ENCODE data around the gene TCEA2.

Gene TCEA2

DNA sequence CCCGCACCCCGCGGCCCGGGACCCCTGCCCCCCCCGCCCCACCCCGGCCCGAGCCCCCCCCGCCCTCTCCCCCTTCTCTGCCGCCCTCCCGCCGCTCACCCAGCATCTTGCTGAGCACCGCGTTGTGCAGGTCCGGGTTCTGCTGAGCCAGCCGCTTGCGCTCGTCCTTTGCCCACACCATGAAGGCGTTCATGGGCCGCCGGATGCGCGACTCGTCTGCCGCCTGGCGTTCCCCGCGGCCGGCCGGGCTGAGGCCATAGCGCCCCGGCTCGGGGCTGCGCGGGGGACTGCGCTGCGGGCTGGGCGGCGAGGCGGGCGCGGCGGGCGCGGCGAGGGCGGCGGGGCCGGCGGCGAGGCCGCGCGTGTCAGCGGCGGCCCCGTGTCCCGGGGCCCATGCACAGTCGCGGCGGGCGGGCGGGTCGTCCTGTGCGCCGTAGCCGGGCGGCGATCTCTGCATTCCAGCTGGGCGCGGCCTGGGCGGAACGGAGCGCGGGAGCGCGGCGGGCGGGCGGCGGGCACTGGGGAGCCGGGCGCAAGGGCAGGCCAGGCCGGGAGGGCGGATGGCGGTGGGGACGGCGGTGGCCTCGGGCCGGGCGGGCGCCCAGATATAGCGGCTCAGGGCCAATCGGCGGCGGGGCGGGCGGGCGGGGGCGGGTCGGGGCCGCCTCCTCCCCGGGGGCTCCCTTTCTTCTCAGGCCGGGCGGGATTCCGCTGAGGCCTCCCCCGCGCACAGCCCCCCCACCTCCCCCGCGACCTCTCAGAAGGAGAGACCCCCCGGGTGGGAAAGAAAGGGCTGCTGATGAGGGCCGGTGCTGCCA lies 13.7 kb upstream of the TCEA2 start, which contains the start of gene SOX18:
Gene SOX18, minus strand, starts transcription at position 580 of the 818 bp plus-strand sequence. Its CDS starts 123 bp downstream, at position 457.
- no peak for DNase-seq (ENCODE audit: low read depth)

DNA sequence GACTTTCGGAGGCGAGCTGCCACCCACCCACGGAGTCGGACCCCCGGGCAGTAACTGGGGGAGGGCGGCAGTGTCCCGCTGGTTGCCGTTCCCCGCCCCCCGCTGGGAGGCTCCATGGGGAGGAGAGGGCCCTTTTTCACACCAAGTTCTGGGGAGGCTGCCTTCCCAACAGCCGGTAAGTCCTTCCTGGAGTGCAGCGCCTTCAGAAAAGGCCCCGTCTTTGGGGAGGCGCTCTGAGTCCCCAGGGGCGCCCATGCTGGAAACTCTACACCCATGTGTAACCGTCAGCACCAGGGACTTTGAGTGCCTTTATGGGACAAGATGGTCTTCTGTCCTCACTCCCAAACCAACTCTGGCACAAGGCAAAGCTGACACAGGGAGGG lies 13.1 kb upstream of the TCEA2 start:
- DNase-seq (ENCODE audit: low read depth), result no peak

DNA sequence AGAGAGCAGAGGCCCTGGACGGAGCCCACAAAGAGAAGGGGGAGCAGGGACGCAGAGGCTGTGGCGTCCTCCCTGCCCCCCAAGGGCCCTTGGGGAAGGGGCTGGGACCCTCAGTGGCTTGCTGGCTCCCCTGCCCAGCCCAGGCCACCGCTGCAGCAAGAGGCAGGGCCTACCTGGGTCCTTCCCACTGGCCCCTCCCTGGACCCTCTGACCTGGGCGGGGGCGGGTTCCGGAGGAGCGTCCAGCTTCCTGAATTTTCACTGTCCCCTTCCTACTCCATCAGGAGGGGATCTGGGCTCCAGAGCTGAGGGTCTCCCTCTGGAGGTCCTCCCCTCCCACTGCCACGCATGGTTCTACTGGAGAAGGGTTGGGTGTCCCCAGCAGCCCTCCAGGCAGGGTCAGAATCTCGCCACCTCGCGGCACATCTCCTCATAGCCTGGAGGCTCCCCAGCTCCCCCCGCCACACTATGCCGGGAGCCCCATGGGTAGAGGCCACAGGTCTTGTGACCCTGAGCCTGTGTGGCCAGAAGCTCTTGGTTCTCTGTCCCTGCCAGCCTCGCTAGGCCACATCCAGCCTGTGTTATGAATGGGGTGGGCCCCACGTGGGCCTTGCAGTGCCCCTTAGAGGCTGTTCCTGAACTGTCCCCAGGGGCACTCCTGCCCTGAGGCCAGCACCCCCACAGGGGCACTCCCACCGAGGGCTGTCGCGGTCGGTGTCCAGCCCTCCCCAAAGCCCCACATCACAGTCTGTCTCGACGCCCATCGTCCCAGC lies 12.6 kb upstream of the TCEA2 start:
- DNase-seq (ENCODE audit: low read depth), result no peak

DNA sequence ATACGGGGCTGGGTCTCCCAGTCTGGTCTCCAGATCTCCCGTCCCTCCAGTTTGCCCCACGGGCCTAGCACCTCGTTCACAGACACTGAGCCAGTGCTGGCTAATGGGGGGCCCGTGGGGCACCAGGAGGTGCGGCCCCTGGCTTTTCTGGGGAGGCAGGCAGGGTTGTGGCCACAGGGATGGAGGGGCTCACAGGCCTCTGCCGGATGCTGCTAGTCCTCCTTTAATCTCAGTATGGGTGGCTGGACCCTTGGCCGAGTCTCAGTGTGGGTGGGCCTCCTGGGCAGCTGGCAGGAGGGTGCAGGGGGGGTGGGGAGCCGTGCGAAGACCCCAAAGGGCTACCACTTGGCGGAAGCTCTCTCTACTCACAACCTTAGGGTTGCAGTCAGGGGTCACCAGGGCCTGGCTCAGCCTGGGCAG lies 12.0 kb upstream of the TCEA2 start:
- DNase-seq (ENCODE audit: low read depth), result no peak

DNA sequence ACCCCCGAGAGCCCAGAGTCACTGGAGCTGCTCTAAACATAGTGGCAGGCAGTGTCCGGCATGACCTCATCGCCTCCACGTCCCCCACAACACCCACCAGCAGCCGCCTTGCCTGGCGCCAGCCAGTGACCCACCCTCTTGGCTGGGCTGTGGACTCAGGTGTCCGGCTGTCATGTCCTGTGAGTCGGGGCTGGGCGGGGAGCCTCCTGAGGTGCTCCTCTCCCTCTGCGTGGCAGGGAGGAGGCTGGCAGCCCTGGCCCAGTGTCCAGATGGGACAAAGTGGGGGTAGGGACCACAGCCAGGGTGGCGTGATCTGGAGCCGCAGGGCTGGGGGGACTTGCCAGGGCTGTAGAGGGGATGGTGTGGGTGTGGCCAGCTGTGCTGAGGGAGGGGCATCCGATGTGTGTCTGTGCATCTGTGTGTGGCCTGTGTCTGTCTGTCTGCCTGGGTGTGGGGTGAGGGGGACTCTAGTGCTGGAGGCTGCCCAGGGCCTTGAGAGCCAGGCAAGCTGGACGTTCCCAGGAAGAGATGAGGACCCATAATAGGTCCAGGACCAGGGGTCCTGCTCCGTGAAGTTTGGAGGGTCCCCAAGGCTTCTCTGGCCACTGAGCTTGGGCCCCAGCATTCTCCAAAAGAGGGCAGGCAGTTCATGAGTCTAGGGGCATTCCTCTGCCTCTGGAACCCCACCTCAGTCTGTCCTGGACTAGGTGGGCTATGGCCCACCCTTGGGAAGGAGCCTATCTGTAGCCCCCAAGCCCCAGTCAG lies 11.3 kb upstream of the TCEA2 start:
- DNase-seq (ENCODE audit: low read depth), result no peak

DNA sequence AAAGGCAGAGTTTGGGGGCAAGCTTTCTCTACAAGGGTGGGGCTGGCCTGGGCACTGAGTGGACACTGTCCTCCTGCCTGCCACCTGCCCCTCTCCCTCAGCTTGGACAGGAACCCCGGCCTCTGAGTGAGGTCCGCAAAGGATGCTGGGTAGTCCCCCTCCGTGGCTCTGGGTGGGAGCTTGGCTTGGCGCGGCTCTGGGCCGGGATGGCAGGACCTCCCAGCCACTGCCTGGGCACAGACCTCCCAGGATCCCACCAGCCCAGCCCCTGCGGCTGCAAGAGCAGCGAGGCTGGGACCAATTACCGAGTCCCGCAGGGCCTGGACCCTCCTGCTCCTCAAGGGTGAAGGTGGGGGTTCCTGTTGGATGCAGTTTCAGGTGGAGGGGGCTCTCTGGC lies 10.7 kb upstream of the TCEA2 start:
- no peak for DNase-seq (ENCODE audit: low read depth)

DNA sequence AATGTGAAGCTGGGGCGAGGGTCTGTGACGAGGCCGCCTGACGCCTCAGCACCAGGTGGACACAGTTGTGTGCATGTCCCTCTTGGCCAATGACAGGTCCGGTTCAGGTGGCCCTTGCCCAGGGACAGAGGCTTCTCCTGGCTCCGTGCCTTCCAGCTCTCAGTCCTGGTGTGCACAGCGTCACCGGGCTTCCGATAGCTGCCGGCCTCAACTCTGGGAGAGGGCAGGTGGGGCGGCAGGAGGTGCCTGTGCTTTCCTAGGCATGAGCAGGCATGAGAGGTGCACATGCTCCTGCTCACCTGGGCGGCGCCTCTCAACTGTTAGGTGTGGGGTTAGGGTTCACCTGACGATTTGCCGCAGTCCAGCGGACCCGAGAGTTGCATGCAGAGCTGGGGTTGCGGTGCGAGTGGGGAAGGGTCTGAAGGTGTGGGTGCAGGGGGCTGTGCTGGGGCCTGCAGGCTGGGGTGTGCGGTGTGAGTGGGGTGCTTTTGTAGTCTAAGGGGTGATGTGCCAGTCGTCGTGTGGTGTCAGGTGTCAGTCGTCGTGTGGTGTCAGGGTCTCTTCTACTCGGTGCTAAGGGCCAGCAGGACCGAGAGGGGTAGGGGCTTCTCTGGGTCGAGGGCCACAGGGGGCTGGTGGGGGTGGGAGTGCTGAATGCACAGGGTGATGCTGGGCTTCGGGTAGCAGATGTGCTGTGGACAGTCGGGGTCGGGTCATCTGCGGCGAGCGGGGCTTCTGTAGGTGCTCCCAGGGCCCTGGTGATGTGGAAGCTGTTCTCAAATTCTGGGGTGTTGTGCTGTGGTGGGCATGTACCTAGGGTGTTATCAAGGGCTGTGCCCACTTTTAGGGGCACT lies 9.8 kb upstream of the TCEA2 start:
- no peak for DNase-seq (ENCODE audit: low read depth)

DNA sequence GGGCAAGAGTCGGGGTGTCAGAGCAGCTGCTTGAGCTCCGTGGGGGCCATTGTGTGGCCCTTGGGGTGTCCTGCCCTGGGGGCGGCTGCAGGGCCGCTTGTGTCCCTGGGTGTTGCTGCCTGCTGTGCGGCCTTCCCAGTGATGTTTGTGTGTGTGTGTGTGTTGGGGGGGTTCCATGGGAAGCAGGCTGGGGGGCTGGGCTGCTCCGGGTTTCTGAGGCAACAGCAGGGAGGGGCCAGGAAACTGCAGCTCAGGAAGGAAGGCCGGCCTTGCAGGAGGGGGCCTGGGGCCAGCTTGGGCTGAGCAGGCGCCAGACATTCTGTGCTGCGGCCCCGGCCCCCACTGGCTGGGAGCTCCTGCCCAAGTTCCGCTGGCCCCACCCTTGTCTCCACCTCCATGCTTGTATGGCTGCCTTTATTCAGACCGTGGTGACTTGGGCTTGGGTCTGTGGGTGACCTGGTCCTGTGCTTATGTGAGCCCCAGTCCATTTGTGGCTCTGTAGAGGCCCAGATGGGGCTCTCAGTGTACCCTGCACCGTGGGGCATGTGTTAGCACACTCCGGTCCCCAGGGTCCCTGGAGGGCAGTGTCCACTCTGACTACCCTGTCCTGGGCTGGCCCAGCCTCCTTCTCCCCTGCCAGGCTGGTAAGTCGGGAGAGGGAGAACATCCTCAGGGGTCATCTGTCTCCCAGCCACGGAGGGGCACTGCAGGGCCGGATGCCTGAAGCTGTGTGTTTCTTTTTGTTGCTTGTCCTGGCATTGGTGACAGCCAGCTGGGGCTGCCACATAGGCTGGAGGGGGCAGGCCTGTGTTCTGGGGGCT lies 8.9 kb upstream of the TCEA2 start:
- no peak for DNase-seq (ENCODE audit: low read depth)

DNA sequence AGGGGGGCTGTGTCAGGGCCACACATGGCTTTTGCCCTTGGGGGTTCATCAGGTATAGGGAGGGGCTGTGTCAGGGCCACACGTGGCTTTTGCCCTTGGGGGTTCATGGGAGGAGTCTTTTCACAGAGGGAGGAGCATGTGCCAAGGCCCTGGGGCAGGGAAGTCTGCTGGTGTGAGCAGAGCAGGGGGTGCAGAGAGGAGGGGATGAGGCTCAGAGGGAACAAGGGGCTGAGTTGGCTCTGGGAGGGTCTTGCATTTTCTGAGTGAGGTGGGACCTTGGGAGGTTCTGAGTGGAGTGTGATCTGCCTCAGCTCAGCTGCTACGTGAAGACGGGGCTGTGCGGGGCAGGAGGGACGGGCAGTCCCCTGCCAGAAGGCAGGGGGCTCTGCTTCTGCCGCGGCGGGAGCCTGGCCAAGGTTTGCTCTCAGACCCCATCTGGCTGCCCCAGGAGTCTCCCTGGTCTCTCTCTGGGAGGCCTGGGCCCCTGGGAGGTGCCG lies 7.6 kb upstream of the TCEA2 start:
- no peak for DNase-seq (ENCODE audit: low read depth)

DNA sequence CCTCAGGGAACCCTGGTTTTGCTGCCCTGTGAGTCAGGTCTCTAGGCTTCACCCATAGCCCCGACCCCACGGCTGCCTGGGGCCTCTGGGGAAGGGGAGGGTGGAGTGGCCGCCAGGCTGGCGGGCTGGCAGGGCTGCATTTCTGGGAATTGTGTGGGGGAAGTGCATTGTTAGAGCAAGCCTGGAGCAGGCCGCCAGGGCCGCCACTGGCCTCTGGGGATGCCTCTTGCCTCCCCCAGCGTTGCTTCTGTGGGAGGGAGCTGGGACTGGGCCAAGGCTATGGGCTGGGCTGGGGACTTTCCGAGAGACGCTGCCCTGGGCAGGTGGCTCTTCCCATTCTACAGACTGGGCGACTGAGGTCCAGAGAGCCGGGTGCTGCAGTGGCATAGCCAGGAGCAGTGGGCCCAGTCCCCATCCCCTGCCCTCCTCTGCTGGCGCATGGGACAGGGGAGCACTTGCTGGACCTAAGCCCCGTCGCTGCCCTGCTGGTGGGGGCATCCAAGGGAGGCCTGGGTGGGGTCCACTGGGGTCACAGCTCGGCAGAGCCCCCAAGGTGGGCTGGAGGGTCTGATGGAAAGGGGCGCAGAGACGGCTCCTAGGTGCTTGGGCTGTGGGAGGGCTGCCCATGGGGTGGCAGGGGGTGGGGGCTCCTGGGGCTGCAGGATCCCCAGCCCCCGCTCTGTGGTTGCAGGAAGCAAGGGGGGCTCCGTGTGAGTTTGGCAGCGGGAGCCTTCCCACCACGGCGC lies 6.9 kb upstream of the TCEA2 start:
- DNase-seq (ENCODE audit: low read depth), result no peak

DNA sequence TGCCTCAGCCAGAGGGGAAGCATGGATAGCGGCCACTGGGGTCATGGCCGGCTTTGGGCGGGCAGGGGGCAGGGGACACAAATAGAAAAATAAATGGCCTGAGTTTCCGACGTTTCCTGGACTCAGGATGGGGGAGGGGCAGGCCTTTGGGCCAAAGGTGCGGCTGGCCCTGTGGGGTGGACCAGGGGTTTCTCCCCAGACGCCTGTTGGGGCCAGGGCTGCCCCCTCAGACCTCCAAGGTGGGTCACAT lies 6.4 kb upstream of the TCEA2 start:
- DNase-seq (ENCODE audit: low read depth), result no peak

DNA sequence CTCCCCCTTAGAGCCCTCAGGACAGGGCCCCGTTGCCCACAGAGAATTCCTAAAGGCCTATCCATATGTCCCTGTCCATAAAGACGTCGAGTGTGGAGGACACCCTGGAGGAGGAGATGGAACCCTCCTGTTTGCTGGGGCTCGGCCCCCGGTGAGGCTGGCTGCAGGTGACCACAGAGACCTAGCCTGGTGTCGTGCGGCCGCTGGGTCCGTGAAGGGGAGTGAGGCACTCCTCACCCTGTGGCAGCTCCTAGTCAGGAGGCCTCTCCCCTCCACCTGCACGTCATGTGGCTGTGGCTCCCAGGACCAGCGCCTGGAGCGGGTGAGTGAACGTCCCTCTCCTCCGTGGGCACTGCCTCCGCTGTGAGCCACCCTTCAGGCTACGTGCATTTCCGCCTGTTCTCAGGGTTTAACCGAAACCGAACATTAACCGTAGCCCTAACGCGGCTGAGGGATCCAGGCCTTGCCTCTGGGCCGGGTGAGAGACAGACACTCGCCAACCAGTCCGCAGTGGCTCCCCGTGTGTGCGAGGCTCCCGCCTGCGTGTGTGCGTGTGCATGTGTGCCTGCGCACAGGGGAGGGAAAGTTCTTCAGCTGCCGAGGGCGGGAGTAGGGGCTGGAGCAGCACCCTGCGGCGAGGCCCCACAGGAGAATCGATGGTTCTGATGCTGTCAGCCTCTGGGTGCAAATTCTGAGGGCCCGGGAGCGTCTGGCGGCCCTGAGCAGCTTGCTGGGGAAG lies 5.9 kb upstream of the TCEA2 start:
- no peak for DNase-seq (ENCODE audit: low read depth)

DNA sequence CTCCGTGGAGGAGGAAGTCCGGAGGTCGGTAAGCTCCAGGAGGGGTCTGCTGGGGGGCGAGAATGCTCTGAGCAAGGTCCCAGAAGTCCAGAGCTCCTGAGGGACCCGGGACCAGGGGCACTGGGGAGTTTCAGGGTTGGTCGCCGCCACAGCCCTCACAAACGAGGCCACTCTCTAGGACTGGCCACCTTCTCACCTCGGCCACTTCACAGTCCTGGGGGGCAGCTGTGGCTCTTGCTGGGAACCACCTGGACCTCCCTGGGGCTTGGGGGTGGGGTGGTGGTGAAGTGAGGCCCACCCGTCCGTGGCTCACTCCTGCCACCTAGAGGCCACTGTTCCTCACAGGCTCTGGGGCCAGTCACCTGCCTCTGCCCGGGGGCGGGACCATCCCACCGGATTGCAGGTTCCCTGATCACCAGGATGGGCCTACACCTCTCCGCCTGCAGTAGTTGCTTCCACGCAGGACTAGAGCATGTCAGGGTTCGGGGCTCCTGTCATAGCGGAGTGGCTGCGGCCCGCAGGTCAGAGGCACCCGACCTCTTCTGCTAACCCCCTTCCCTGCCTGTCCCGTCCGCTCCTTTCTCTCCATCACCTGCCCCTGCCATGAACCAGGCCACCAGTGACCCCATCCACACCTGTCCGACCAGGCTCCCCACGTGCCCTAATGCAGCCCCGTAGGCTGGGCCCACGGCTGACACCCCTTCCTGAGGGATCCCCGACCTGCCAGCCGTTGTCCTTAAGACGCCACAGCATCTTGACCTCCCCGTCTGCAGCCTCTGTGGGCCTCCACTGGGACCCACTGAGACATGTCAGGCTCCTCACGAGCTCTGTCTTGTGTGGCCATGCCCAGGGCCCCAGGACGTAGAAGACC lies 5.1 kb upstream of the TCEA2 start:
- DNase-seq (ENCODE audit: low read depth), result peak; percentile 66

DNA sequence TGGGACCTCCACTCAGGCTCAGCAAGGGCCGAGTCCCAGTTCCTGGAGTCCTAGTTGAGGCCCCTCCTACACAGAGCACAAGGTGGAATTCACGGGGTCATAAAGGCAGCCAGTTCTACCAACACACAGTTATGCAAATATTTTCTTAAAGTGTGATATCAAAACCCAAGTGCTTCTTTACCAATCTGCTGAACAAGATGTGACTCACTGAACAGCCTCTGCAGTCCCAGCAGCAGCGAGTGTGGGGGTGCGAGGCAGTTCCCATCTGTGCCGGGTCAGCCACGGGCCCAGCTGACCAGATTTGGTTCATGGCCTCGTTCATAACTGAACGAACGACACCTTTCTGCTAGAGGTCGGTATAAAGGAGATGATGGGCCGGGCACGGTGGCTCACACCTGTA lies 4.5 kb upstream of the TCEA2 start:
- DNase-seq (ENCODE audit: low read depth), result no peak

DNA sequence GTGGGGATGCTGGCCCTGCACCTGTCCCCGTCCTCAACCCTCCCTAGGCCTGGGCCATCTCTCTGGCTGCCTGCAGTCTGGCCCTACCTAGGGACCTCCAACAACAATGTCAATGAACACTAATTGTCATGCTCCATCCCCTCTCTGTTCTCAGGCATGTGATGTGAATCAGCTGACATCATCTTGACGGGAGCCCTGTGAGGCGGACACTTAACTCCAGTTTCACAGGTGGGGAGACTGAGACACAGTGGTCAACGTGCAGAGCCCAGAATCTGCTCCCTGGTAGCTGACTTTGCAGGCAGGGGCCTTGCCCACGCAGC lies 762 bp upstream of the TCEA2 start:
- DNase-seq (ENCODE audit: low read depth), result no peak

DNA sequence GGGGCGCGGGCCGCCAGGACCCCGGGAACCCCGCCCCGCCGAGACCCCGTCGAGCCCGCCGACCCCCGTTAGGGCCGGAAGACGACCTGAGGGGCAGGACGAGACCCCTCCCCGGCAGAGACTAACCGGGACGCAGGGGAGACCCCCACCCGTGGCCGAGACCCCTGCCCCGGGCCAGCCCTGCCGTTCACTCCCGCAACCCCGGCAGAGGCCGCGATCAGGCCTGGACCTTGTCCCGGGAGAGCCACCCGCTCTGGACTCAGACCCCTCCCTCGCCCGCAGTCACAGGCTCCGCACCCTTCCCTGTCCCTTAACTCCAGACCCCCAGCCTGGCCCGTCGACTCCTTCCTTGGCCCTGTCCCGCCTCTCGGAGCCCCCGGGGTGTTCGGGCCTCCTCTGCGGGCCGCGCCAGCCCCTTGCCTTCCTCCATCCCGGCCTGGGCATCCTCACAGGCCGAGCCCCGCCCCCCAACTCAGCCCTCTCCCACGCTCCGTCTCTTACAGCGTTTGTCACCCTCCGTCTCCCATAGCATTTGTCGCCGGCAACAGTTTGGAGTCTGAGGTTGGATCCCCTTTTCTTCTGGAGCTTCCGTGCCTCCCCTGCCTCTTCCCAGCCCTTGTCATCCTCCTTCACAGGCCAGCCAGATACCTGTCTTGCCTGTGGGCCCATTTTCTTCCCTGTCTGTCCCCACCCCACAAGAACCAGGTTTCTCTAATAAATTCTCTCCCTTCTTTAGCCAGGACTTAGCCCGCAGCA lies 569 bp downstream of the TCEA2 start:
- no peak for DNase-seq (ENCODE audit: low read depth)

DNA sequence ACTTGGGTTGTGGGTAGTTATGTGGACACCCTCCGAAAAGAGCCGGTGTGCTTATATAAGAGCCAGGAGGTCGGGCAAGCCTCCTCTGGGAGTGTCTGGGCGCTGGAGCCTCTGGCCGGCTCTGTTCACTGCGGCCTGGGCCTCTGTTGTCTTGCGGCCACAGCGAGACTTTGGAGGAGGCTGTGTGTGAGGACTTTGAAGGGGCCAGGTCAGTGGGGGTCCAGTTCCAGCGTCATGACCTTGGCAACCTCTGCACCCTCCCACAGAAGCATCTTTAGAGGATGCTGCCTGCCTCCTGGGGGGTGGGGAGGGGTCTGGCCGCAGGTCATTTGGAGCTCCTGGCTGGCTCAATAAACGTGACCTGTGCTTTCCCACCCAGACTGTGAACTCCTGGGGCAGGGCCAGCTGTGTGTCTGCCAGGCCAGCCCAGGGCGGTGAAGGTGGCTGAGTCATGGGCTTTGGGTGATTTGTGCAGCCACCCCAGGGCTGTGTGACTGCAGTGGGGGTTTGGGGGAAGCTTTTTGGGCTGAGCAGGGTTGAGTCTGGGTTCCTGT lies 1.2 kb downstream of the TCEA2 start:
- no peak for DNase-seq (ENCODE audit: low read depth)

Data from T follicular helper cell (primary cell).